ENCODE data around the gene MCC. TPM values are rescaled to one million over a fixed set of nuclear protein-coding genes. Genes with fewer than 3 reads are reported as not detected.

The MCC gene
- total and polyA plus RNA-seq, 4 donors, result 9.0 to 47.3 (median 14.7) TPM

DNA sequence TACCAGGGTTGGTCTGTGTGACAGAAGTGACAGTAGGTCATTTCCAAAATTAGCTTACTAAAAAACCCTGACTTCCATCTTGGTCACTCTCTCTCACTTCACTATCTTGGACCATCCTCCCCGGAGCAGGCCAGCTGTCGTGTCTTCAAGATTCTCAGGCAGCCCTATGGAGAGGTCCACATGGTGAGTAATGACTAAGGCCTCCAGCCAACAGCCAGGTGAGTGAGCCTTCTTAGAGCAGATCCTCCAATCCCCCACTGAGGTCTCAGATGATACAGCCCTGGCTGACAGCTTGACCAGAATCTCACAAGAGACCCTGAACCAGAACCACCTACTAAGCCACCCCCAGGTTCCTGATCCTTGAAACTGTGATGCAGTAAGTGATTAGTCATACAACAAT is 419.7 kb downstream of the MCC start:
- 95% methylated on average over 2 of the region's 2 CpGs for WGBS
- TF ChIP-seq, protein P1, sequence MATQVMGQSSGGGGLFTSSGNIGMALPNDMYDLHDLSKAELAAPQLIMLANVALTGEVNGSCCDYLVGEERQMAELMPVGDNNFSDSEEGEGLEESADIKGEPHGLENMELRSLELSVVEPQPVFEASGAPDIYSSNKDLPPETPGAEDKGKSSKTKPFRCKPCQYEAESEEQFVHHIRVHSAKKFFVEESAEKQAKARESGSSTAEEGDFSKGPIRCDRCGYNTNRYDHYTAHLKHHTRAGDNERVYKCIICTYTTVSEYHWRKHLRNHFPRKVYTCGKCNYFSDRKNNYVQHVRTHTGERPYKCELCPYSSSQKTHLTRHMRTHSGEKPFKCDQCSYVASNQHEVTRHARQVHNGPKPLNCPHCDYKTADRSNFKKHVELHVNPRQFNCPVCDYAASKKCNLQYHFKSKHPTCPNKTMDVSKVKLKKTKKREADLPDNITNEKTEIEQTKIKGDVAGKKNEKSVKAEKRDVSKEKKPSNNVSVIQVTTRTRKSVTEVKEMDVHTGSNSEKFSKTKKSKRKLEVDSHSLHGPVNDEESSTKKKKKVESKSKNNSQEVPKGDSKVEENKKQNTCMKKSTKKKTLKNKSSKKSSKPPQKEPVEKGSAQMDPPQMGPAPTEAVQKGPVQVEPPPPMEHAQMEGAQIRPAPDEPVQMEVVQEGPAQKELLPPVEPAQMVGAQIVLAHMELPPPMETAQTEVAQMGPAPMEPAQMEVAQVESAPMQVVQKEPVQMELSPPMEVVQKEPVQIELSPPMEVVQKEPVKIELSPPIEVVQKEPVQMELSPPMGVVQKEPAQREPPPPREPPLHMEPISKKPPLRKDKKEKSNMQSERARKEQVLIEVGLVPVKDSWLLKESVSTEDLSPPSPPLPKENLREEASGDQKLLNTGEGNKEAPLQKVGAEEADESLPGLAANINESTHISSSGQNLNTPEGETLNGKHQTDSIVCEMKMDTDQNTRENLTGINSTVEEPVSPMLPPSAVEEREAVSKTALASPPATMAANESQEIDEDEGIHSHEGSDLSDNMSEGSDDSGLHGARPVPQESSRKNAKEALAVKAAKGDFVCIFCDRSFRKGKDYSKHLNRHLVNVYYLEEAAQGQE (IDR thresholded peaks at IDR 0.05), result no peak
- TF ChIP-seq FOXA2 (IDR thresholded peaks at IDR 0.05) (no peak), HNF4A (conservative IDR thresholded peaks at IDR 0.05) (no peak), SP1 (IDR thresholded peaks at IDR 0.05) (no peak), HNF4G (IDR thresholded peaks at IDR 0.05) (no peak), JUND (IDR thresholded peaks at IDR 0.05) (no peak), RXRA (IDR thresholded peaks at IDR 0.05) (no peak), RAD21 (IDR thresholded peaks at IDR 0.05) (no peak), YY1 (IDR thresholded peaks at IDR 0.05) (no peak), FOXA1 (IDR thresholded peaks at IDR 0.05) (no peak)
- TF ChIP-seq, protein P2, sequence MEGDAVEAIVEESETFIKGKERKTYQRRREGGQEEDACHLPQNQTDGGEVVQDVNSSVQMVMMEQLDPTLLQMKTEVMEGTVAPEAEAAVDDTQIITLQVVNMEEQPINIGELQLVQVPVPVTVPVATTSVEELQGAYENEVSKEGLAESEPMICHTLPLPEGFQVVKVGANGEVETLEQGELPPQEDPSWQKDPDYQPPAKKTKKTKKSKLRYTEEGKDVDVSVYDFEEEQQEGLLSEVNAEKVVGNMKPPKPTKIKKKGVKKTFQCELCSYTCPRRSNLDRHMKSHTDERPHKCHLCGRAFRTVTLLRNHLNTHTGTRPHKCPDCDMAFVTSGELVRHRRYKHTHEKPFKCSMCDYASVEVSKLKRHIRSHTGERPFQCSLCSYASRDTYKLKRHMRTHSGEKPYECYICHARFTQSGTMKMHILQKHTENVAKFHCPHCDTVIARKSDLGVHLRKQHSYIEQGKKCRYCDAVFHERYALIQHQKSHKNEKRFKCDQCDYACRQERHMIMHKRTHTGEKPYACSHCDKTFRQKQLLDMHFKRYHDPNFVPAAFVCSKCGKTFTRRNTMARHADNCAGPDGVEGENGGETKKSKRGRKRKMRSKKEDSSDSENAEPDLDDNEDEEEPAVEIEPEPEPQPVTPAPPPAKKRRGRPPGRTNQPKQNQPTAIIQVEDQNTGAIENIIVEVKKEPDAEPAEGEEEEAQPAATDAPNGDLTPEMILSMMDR (IDR thresholded peaks at IDR 0.05; ENCODE audit: low read depth, low read length, missing input control), result no peak
- TF ChIP-seq, protein P3, sequence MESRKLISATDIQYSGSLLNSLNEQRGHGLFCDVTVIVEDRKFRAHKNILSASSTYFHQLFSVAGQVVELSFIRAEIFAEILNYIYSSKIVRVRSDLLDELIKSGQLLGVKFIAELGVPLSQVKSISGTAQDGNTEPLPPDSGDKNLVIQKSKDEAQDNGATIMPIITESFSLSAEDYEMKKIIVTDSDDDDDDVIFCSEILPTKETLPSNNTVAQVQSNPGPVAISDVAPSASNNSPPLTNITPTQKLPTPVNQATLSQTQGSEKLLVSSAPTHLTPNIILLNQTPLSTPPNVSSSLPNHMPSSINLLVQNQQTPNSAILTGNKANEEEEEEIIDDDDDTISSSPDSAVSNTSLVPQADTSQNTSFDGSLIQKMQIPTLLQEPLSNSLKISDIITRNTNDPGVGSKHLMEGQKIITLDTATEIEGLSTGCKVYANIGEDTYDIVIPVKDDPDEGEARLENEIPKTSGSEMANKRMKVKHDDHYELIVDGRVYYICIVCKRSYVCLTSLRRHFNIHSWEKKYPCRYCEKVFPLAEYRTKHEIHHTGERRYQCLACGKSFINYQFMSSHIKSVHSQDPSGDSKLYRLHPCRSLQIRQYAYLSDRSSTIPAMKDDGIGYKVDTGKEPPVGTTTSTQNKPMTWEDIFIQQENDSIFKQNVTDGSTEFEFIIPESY (IDR thresholded peaks at IDR 0.05), result no peak
- TF ChIP-seq, protein P4, sequence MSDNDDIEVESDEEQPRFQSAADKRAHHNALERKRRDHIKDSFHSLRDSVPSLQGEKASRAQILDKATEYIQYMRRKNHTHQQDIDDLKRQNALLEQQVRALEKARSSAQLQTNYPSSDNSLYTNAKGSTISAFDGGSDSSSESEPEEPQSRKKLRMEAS (IDR thresholded peaks at IDR 0.05), result no peak
- Histone ChIP-seq H3K36me3 (ENCODE audit: control insufficient read depth in 4 of 4, insufficient read depth in 3 of 4, low read depth in 1 of 4, low read length in 3 of 4) (peaks cover 9 to 58% (median 41%) of the 10 kb centered on the region in 4 donors), H3K4me3 (ENCODE audit: low read depth in 1 of 3, low read length in 3 of 3) (no peak overlapping the region), H3K27me3 (ENCODE audit: control insufficient read depth in 4 of 4, insufficient read depth in 4 of 4, low read length in 3 of 4) (no peaks in the 10 kb centered on the region), H3K9ac (ENCODE audit: low read depth in 1 of 2, low read length in 2 of 2) (no peak overlapping the region), H3K4me1 (ENCODE audit: control insufficient read depth in 4 of 4, insufficient read depth in 4 of 4, low read length in 3 of 4) (no peaks in the 10 kb centered on the region), H3K9me3 (ENCODE audit: control insufficient read depth in 4 of 4, low read length in 3 of 4) (no peaks in the 10 kb centered on the region), H3K27ac (ENCODE audit: low read depth in 1 of 2, low read length in 2 of 2) (no peak overlapping the region)
- DNase-seq (ENCODE audit: low spot score), result no peak

DNA sequence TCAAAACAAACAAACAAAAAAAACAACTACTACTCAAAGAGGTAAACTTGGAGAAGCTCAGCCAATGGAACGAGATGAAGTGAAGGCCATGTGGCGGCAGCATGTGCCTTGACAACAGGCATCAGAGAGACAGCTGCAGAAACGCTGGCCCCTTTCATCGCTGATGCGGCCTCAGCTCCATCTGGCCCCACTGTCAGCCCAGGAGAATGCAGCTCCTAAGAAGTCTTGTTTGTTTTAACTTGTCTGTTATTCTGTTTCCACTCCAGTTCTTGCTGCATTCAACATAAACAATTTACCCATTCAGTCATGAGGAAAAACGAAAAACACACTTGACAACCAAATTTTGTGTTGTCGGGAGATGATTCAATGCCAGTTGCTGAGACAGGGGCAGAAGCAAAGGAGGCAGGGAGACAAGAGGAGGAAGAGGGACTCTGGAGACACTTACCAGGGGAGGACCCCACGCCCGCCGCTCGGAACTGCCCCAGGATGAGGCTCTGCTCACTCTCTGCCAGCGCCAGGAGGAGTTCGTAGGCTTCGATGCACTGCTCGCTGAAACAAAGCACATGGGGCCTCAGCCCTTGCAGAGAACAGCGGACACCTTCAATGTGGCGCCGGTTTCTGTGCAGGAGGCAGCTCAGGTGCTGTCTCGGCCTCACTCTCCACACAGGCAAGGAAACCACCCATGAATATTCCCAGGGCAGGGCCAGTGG is 420.5 kb downstream of the MCC start:
- Histone ChIP-seq H3K9ac (ENCODE audit: low read depth in 1 of 2, low read length in 2 of 2) (no peak overlapping the region), H3K36me3 (ENCODE audit: control insufficient read depth in 4 of 4, insufficient read depth in 3 of 4, low read depth in 1 of 4, low read length in 3 of 4) (peaks cover 9 to 59% (median 47%) of the 10 kb centered on the region in 4 donors), H3K9me3 (ENCODE audit: control insufficient read depth in 4 of 4, low read length in 3 of 4) (no peaks in the 10 kb centered on the region), H3K27me3 (ENCODE audit: control insufficient read depth in 4 of 4, insufficient read depth in 4 of 4, low read length in 3 of 4) (no peaks in the 10 kb centered on the region), H3K27ac (ENCODE audit: low read depth in 1 of 2, low read length in 2 of 2) (no peak overlapping the region), H3K4me1 (ENCODE audit: control insufficient read depth in 4 of 4, insufficient read depth in 4 of 4, low read length in 3 of 4) (no peaks in the 10 kb centered on the region), H3K4me3 (ENCODE audit: low read depth in 1 of 3, low read length in 3 of 3) (no peak overlapping the region)
- no peak for TF ChIP-seq SP1 (IDR thresholded peaks at IDR 0.05)
- no peak for TF ChIP-seq RXRA (IDR thresholded peaks at IDR 0.05)
- no peak for TF ChIP-seq HNF4G (IDR thresholded peaks at IDR 0.05)
- TF ChIP-seq, protein P2 (IDR thresholded peaks at IDR 0.05; ENCODE audit: low read depth, low read length, missing input control), result no peak
- TF ChIP-seq YY1 (IDR thresholded peaks at IDR 0.05), result no peak
- no peak for TF ChIP-seq NR2F2 (IDR thresholded peaks at IDR 0.05)
- TF ChIP-seq FOXA1 (IDR thresholded peaks at IDR 0.05), result no peak
- TF ChIP-seq, protein P4 (IDR thresholded peaks at IDR 0.05), result no peak
- no peak for TF ChIP-seq TAF1 (conservative IDR thresholded peaks at IDR 0.05)
- TF ChIP-seq, protein P5, sequence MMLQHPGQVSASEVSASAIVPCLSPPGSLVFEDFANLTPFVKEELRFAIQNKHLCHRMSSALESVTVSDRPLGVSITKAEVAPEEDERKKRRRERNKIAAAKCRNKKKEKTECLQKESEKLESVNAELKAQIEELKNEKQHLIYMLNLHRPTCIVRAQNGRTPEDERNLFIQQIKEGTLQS (IDR thresholded peaks at IDR 0.05), result no peak
- WGBS, result 96% methylated on average over 19 of the region's 19 CpGs
- DNase-seq (ENCODE audit: low spot score), result no peak

Data from liver (tissue), 9 donors.